GM21737 (cell line): ENCODE results near the gene CBFA2T2.
A peak's percentile ranks its signal among the peaks of the same experiment; 100 is the strongest.
"Not testable (repeated sequence)": the region's sequence is repeated elsewhere in the genome, so short reads cannot be mapped to it uniquely, and the experiment has no call there.

Source experiments
- ATAC-seq: cut with Tn5 transposase; IDR thresholded peaks from one replicate; pipeline ENCODE4 v1.9.1; 2021; ENCODE audit warnings: mild to moderate bottlenecking, moderate library complexity; ENCODE audit not compliant: unreplicated experiment

Gene CBFA2T2

GRCh38 chr20:33470457-33470856 is 19.4 kb upstream of the CBFA2T2 start:
- no peak for ATAC-seq

- ATAC-seq: no peak
Measured at GRCh38 chr20:33470866-33471265, 19.0 kb upstream of the CBFA2T2 start.

GRCh38 chr20:33472868-33473435 is 16.9 kb upstream of the CBFA2T2 start:
- no peak for ATAC-seq

- ATAC-seq: no peak
Measured at GRCh38 chr20:33474097-33474873, 15.6 kb upstream of the CBFA2T2 start.

- no peak for ATAC-seq
Measured at GRCh38 chr20:33474963-33475362, 14.9 kb upstream of the CBFA2T2 start.

- ATAC-seq: no peak
Measured at GRCh38 chr20:33475381-33476152, 14.3 kb upstream of the CBFA2T2 start.

GRCh38 chr20:33477386-33478234 is 12.3 kb upstream of the CBFA2T2 start:
- ATAC-seq: no peak

GRCh38 chr20:33480048-33480447 is 9.8 kb upstream of the CBFA2T2 start:
- no peak for ATAC-seq

- ATAC-seq: no peak
Measured at GRCh38 chr20:33481431-33481941, 8.4 kb upstream of the CBFA2T2 start.

GRCh38 chr20:33482581-33482980 is 7.3 kb upstream of the CBFA2T2 start:
- no peak for ATAC-seq

GRCh38 chr20:33483186-33483585 is 6.7 kb upstream of the CBFA2T2 start:
- not testable (repeated sequence) for ATAC-seq

GRCh38 chr20:33488201-33488600 is 1.7 kb upstream of the CBFA2T2 start:
- ATAC-seq: no peak

GRCh38 chr20:33488661-33489494 is 1.0 kb upstream of the CBFA2T2 start:
- ATAC-seq: not testable (repeated sequence)

GRCh38 chr20:33489495-33490022 is 337 bp upstream of the CBFA2T2 start:
- peak; percentile 95 for ATAC-seq

- ATAC-seq: no peak
Measured at GRCh38 chr20:33490934-33491656, 1.2 kb downstream of the CBFA2T2 start.

- no peak for ATAC-seq
Measured at GRCh38 chr20:33493076-33493766, 3.3 kb downstream of the CBFA2T2 start.

GRCh38 chr20:33496776-33497175 is 6.9 kb downstream of the CBFA2T2 start:
- not testable (repeated sequence) for ATAC-seq

GRCh38 chr20:33499355-33499754 is 9.5 kb downstream of the CBFA2T2 start:
- no peak for ATAC-seq
